Activated CD8-positive, alpha-beta memory T cell treated with anti-CD3 and anti-CD28 coated beads, Interleukin-2, amount 10 ng/mL, durations not matched to agents 7 days and 5 days (primary cell): ENCODE measurements around the gene RYR3. TPM values are rescaled to one million over a fixed set of nuclear protein-coding genes. Genes with fewer than 3 reads are reported as not detected.
A peak's percentile ranks its signal among the peaks of the same experiment; 100 is the strongest.

Experiments
- ATAC-seq: fragments of 150-1000 bp; cut with Tn5 transposase; one replicate; pipeline ENCODE4 v1.10.0; 2021; ENCODE audit warnings: moderate library complexity
- CTCF ChIA-PET: fragments of 350-600 bp; sonication (Branson Sonifier 250); formaldehyde crosslinking; loops from one replicate; lab custom pipeline; 2021; ENCODE audit warnings: antibody characterized with exemption; lab: Charles Lee
- DNase-seq: peaks from one replicate; pipeline ENCODE4 v3.0.0-alpha.2; 2020
- H3K27ac Mint-ChIP-seq: one replicate; pipeline ENCODE4 v1.8.0; 2021; ENCODE audit warnings: mild to moderate bottlenecking, mixed read lengths
- H3K27me3 Mint-ChIP-seq: one replicate; pipeline ENCODE4 v1.8.0; 2021; ENCODE audit warnings: mixed read lengths
- H3K36me3 Mint-ChIP-seq: one replicate; pipeline ENCODE4 v1.8.0; 2021; ENCODE audit warnings: mild to moderate bottlenecking, mixed read lengths
- H3K4me1 Mint-ChIP-seq: one replicate; pipeline ENCODE4 v1.8.0; 2021; ENCODE audit warnings: mixed read lengths
- H3K4me3 Mint-ChIP-seq: one replicate; pipeline ENCODE4 v1.8.0; 2021; ENCODE audit warnings: mild to moderate bottlenecking, moderate library complexity, mixed read lengths
- H3K9me3 Mint-ChIP-seq: one replicate; pipeline ENCODE4 v1.8.0; 2022; ENCODE audit warnings: low read depth, mixed read lengths
- total RNA-seq, 2 experiments: library from RNA; stranded (reverse); gene quantifications; one replicate each; pipeline ENCODE4 v1.2.3, GENCODE V29; 2021

The RYR3 gene
- total RNA-seq, 2 experiments from 2014 or later, result not detected

DNA sequence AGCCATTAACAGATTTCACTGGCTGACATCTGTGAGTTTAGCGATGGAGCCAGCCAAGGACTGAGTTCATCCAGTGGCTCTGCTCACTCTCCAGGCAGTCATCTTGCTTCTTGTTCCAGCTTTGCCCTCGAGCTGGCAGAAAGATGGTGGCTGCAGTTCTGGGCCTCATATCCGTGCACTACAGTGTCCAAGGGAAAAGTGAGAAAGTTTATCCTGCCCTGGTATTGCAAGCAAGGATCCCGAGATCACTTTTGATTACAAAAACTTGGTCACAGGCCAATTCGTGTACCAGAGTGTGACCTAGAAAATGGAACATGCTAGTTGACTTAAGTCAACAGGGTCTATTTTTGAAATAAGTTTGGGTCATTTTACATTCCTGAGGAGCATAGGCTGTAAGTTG lies 369.6 kb downstream of the RYR3 start:
- ATAC-seq (no peak), DNase-seq (no peak)
- Mint-ChIP-seq H3K27ac (no peak overlapping the region), H3K27me3 (no peaks in the 10 kb centered on the region), H3K36me3 (no peaks in the 10 kb centered on the region), H3K4me1 (no peaks in the 10 kb centered on the region), H3K9me3 (no peaks in the 10 kb centered on the region), H3K4me3 (no peak overlapping the region)
- CTCF ChIA-PET, result no interaction called here

- DNase-seq (no peak), ATAC-seq (no peak)
- CTCF ChIA-PET, result no interaction called here
- H3K36me3 Mint-ChIP-seq, result no peaks in the 10 kb centered on the region
- H3K4me1 Mint-ChIP-seq, result no peaks in the 10 kb centered on the region
- peaks cover 2% of the 10 kb centered on the region for H3K27me3 Mint-ChIP-seq
- no peaks in the 10 kb centered on the region for H3K9me3 Mint-ChIP-seq
- H3K27ac Mint-ChIP-seq, result no peak overlapping the region
- no peak overlapping the region for H3K4me3 Mint-ChIP-seq
These were observed 382.5 kb downstream of the RYR3 start for GRCh38 chr15:33693166-33693800.

GRCh38 chr15:33698126-33698525 lies 387.4 kb downstream of the RYR3 start:
- Mint-ChIP-seq H3K4me3 (no peak overlapping the region), H3K36me3 (no peaks in the 10 kb centered on the region), H3K9me3 (no peaks in the 10 kb centered on the region), H3K4me1 (no peaks in the 10 kb centered on the region), H3K27me3 (peaks cover 8% of the 10 kb centered on the region), H3K27ac (no peak overlapping the region)
- CTCF ChIA-PET, result no interaction called here
- ATAC-seq (no peak), DNase-seq (no peak)

GRCh38 chr15:33699145-33699544 lies 388.4 kb downstream of the RYR3 start:
- H3K27ac Mint-ChIP-seq, result no peak overlapping the region
- no peaks in the 10 kb centered on the region for H3K36me3 Mint-ChIP-seq
- CTCF ChIA-PET, result no interaction called here
- H3K27me3 Mint-ChIP-seq, result peaks cover 8% of the 10 kb centered on the region
- no peak overlapping the region for H3K4me3 Mint-ChIP-seq
- H3K9me3 Mint-ChIP-seq, result no peaks in the 10 kb centered on the region
- DNase-seq (no peak), ATAC-seq (no peak)
- H3K4me1 Mint-ChIP-seq, result no peaks in the 10 kb centered on the region

GRCh38 chr15:33699691-33700447 lies 389.1 kb downstream of the RYR3 start:
- Mint-ChIP-seq H3K4me3 (no peak overlapping the region), H3K9me3 (no peaks in the 10 kb centered on the region), H3K36me3 (no peaks in the 10 kb centered on the region), H3K27ac (no peak overlapping the region), H3K4me1 (no peaks in the 10 kb centered on the region), H3K27me3 (peaks cover 8% of the 10 kb centered on the region)
- DNase-seq (no peak), ATAC-seq (no peak)
- CTCF ChIA-PET, result interaction anchor here (0.8 to 1.7 kb wide), 14 partner anchors 8 to 614 kb away, joined by 3 to 22 read pairs (median 4); no protein-coding TSS in a partner anchor

GRCh38 chr15:33700695-33701303 lies 390.0 kb downstream of the RYR3 start:
- Mint-ChIP-seq H3K4me3 (no peak overlapping the region), H3K9me3 (no peaks in the 10 kb centered on the region), H3K36me3 (no peaks in the 10 kb centered on the region), H3K27ac (no peak overlapping the region), H3K27me3 (peaks cover 8% of the 10 kb centered on the region), H3K4me1 (no peaks in the 10 kb centered on the region)
- DNase-seq (peak; percentile 64), ATAC-seq (peak; percentile 68)
- CTCF ChIA-PET, result interaction anchor here (0.6 to 1.7 kb wide), 15 partner anchors 9 to 1669 kb away, joined by 3 to 22 read pairs (median 4); no protein-coding TSS in a partner anchor

GRCh38 chr15:33701304-33701696 lies 390.5 kb downstream of the RYR3 start:
- H3K9me3 Mint-ChIP-seq, result no peaks in the 10 kb centered on the region
- CTCF ChIA-PET, result interaction anchor here (0.6 to 1.7 kb wide), 11 partner anchors 11 to 1668 kb away, joined by 3 to 22 read pairs (median 4); no protein-coding TSS in a partner anchor
- H3K4me3 Mint-ChIP-seq, result no peak overlapping the region
- H3K27me3 Mint-ChIP-seq, result peaks cover 8% of the 10 kb centered on the region
- ATAC-seq, result no peak
- no peak for DNase-seq
- H3K4me1 Mint-ChIP-seq, result no peaks in the 10 kb centered on the region
- no peaks in the 10 kb centered on the region for H3K36me3 Mint-ChIP-seq
- no peak overlapping the region for H3K27ac Mint-ChIP-seq

DNA sequence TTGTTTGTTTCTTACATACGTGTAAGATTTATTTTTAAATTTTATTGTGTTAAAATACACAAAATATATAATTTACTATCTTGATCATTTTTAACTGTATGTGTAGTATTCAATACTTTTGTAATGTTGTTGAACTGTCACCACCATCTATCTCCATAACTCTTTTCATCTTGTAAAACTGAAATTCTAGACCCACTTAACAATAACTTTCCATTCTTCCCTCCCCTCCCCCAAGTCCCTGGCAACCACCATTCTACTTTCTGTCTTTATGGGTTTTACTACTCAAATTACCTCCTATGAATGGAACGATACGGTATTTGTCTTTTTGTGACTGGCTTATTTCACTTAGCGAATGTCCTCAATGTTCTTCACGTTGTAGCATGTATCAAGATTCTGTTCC lies 395.4 kb downstream of the RYR3 start:
- CTCF ChIA-PET, result no interaction called here
- H3K27me3 Mint-ChIP-seq, result no peaks in the 10 kb centered on the region

GRCh38 chr15:33710748-33711147 lies 400.0 kb downstream of the RYR3 start:
- Mint-ChIP-seq H3K36me3 (peaks cover 1% of the 10 kb centered on the region), H3K27me3 (no peaks in the 10 kb centered on the region), H3K4me3 (no peak overlapping the region), H3K4me1 (no peaks in the 10 kb centered on the region), H3K9me3 (peaks cover 4% of the 10 kb centered on the region), H3K27ac (no peak overlapping the region)
- CTCF ChIA-PET, result no interaction called here
- ATAC-seq (no peak), DNase-seq (no peak)

More for the DNA sequence above, 395.4 kb downstream of the RYR3 start:
- Mint-ChIP-seq H3K36me3 (peaks cover 1% of the 10 kb centered on the region), H3K9me3 (peaks cover 2% of the 10 kb centered on the region), H3K4me1 (no peaks in the 10 kb centered on the region), H3K4me3 (no peak overlapping the region), H3K27ac (no peak overlapping the region)
- DNase-seq (no peak), ATAC-seq (no peak)

GRCh38 chr15:33716025-33716424 lies 405.3 kb downstream of the RYR3 start:
- Mint-ChIP-seq H3K27ac (no peak overlapping the region), H3K27me3 (no peaks in the 10 kb centered on the region), H3K4me1 (no peaks in the 10 kb centered on the region), H3K36me3 (no peaks in the 10 kb centered on the region), H3K9me3 (peaks cover 2% of the 10 kb centered on the region), H3K4me3 (no peak overlapping the region)
- no peak for DNase-seq
- no peak for ATAC-seq
- CTCF ChIA-PET, result no interaction called here

- DNase-seq (no peak), ATAC-seq (no peak)
- no peaks in the 10 kb centered on the region for H3K4me1 Mint-ChIP-seq
- H3K27me3 Mint-ChIP-seq, result no peaks in the 10 kb centered on the region
- H3K4me3 Mint-ChIP-seq, result no peak overlapping the region
- H3K27ac Mint-ChIP-seq, result no peak overlapping the region
- H3K36me3 Mint-ChIP-seq, result no peaks in the 10 kb centered on the region
- H3K9me3 Mint-ChIP-seq, result no peaks in the 10 kb centered on the region
- CTCF ChIA-PET, result interaction anchor here (1.2 to 2.6 kb wide), 2 partner anchors 17 to 20 kb away, joined by 5 to 8 read pairs; no protein-coding TSS in a partner anchor
These were observed 410.2 kb downstream of the RYR3 start for GRCh38 chr15:33720952-33721351.

DNA sequence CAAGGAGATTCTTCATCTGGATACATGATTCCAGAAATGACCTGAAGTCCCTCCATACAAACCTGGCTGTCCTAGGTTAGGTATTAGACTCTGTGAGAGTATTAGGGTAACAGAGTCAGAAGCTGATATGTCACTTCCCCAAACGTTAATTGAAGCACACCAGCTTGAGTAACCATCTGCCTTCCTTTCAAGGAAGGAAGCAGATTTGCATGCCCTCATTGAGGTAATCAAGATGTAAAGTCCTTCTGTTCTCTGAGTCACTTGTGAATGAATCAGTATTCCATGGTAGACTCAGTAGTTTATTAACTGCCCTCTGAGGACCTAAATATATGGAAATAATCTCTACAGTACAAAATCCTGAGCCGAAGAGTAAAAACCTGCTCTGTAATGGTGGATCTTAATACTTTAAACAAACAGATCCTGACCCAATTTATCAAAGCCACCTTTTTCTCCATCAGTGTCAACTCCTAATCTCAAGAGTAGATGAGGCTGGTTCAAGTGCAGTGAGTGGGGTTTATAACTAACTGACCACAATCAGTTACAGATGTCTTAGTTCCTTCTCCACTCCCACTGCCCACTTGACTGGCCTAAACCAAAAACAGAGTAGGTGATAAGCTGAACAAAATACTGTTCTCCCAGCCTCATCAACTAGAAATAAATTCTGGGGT lies 411.4 kb downstream of the RYR3 start:
- Mint-ChIP-seq H3K9me3 (no peaks in the 10 kb centered on the region), H3K4me1 (no peaks in the 10 kb centered on the region), H3K36me3 (no peaks in the 10 kb centered on the region), H3K27ac (no peak overlapping the region), H3K27me3 (no peaks in the 10 kb centered on the region), H3K4me3 (no peak overlapping the region)
- ATAC-seq (no peak), DNase-seq (no peak)
- CTCF ChIA-PET, result interaction anchor here (1.2 to 2.6 kb wide), 2 partner anchors 16 to 110 kb away, joined by 3 to 8 read pairs; no protein-coding TSS in a partner anchor

DNA sequence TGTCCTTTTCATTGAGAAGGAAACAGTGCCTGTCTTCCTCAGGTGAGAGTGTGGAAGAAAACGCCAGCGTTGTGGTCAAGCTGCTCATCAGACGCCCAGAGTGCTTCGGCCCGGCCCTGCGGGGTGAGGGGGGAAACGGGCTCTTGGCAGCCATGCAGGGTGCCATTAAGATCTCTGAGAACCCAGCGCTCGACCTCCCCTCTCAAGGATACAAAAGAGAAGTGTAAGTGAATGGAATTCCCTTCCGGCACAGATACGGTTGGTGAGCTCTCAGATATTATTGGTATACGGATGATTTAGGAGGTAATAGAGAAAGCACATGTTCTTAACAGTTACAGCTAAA lies 411.9 kb downstream of the RYR3 start:
- no peaks in the 10 kb centered on the region for H3K27me3 Mint-ChIP-seq
- CTCF ChIA-PET, result interaction anchor here (1.2 to 2.6 kb wide), 2 partner anchors 15 to 109 kb away, joined by 3 to 8 read pairs; no protein-coding TSS in a partner anchor
- no peak overlapping the region for H3K27ac Mint-ChIP-seq
- H3K9me3 Mint-ChIP-seq, result no peaks in the 10 kb centered on the region
- no peaks in the 10 kb centered on the region for H3K36me3 Mint-ChIP-seq
- ATAC-seq (no peak), DNase-seq (no peak)
- H3K4me3 Mint-ChIP-seq, result no peak overlapping the region
- no peaks in the 10 kb centered on the region for H3K4me1 Mint-ChIP-seq
